OCI-LY7 (cell line): ENCODE measurements around the gene NKX2-2. TPM values are rescaled to one million over a fixed set of nuclear protein-coding genes. Genes with fewer than 3 reads are reported as not detected.

ENCODE experiments used
- BruUV-seq: library from RNA; stranded (reverse); fragments of 400-500 nt; replicated peaks from 2 replicates; lab custom pipeline; 2021; lab: Mats Ljungman, UMichigan
- CTCF ChIA-PET: fragments of 300-600 bp; sonication (Branson Sonifier 250); formaldehyde crosslinking; loops from one replicate; lab custom pipeline; 2022; ENCODE audit warnings: antibody characterized with exemption; ENCODE audit not compliant: unreplicated experiment; lab: Charles Lee
- POLR2A ChIA-PET: fragments of 300-600 bp; sonication (Branson Sonifier 250); formaldehyde crosslinking; loops from one replicate; lab custom pipeline; 2022; ENCODE audit warnings: antibody characterized with exemption; lab: Charles Lee
- DNase-seq: peaks from one replicate; pipeline ENCODE4 v3.0.0-alpha.2; 2015; ENCODE audit warnings: low spot score
- H2AFZ ChIP-seq: fragments of 200-600 bp; sonication (generic), shearing (Covaris generic); 2 replicates; pipeline ENCODE4 v1.6.1; 2014; ENCODE audit warnings: mild to moderate bottlenecking, antibody characterized with exemption, low read length, moderate library complexity
- H3K27ac ChIP-seq: fragments of 200-600 bp; sonication (generic); 2 replicates; pipeline ENCODE4 v1.5.1; 2014; ENCODE audit warnings: mixed run types, low read depth, mild to moderate bottlenecking, moderate library complexity, low read length, inconsistent platforms; ENCODE audit not compliant: poor library complexity, severe bottlenecking
- H3K36me3 ChIP-seq: fragments of 200-600 bp; sonication (generic); 2 replicates; pipeline ENCODE4 v1.6.1; 2014; ENCODE audit warnings: mild to moderate bottlenecking, antibody characterized with exemption, low read length, moderate library complexity, mixed read lengths; ENCODE audit not compliant: insufficient read depth
- H3K4me1 ChIP-seq: fragments of 200-600 bp; sonication (generic); 2 replicates; pipeline ENCODE4 v1.5.1; 2014; ENCODE audit warnings: mild to moderate bottlenecking, low read length; ENCODE audit not compliant: insufficient read depth, poor library complexity, severe bottlenecking
- H3K4me2 ChIP-seq: fragments of 200-600 bp; sonication (generic); 2 replicates; pipeline ENCODE4 v1.6.1; 2014; ENCODE audit warnings: mild to moderate bottlenecking, low read length
- H3K4me3 ChIP-seq: fragments of 200-600 bp; sonication (generic); 2 replicates; pipeline ENCODE4 v1.5.1; 2014; ENCODE audit warnings: mild to moderate bottlenecking, low read depth, low read length; ENCODE audit not compliant: poor library complexity, severe bottlenecking
- H3K79me2 ChIP-seq: fragments of 200-600 bp; sonication (generic); 2 replicates; pipeline ENCODE4 v1.6.1; 2016; ENCODE audit warnings: low read depth, mild to moderate bottlenecking, low read length, moderate library complexity, mixed read lengths; ENCODE audit not compliant: insufficient read depth
- H3K9me2 ChIP-seq: fragments of 200-600 bp; sonication (generic); 2 replicates; pipeline ENCODE4 v1.6.1; 2016; ENCODE audit warnings: mild to moderate bottlenecking, low read length, mixed read lengths; ENCODE audit not compliant: insufficient read depth
- H3K9me3 ChIP-seq: fragments of 200-600 bp; sonication (generic); 2 replicates; pipeline ENCODE4 v1.6.1; 2014; ENCODE audit warnings: mild to moderate bottlenecking, mixed run types, low read length, mixed read lengths
- H4K20me1 ChIP-seq: fragments of 200-600 bp; sonication (generic); 2 replicates; pipeline ENCODE4 v1.6.1; 2014; ENCODE audit warnings: mild to moderate bottlenecking, antibody characterized with exemption, low read length, moderate library complexity, mixed read lengths; ENCODE audit not compliant: insufficient read depth
- CTCF ChIP-seq: fragments of 200-600 bp; sonication (generic); conservative IDR thresholded peaks from 2 replicates; pipeline ENCODE4 v1.5.1; 2014; ENCODE audit warnings: mild to moderate bottlenecking, antibody characterized with exemption, low read length, moderate library complexity, mixed read lengths
- EZH2phosphoT487 ChIP-seq: fragments of 200-600 bp; sonication (generic); IDR thresholded peaks from 2 replicates; pipeline ENCODE4 v1.6.1; 2018; ENCODE audit warnings: low read depth, borderline replicate concordance, mild to moderate bottlenecking, mixed run types, antibody characterized with exemption, low read length, moderate library complexity, mixed read lengths
- intact Hi-C: fragments of 100-400 bp; cut with micrococcal nuclease; formaldehyde crosslinking; loops from one replicate; pipeline ENCODE4 v1.10.0; 2022; ENCODE audit not compliant: unreplicated experiment
- total RNA-seq, 2 experiments: library from RNA; depleted of rRNA in 1 of 2; stranded (reverse); fragments of >200 nt in 1 of 2; shearing (Covaris generic) in 1 of 2; gene quantifications; 2 replicates each; pipeline ENCODE4 v1.2.3, GENCODE V29; 2014 to 2022

NKX2-2 gene
- total RNA-seq, 2 experiments from 2014 or later: not detected

GRCh38 chr20:21508230-21509078 is 5.4 kb downstream of the NKX2-2 start:
- ChIA-PET CTCF (no interaction called here), POLR2A (no interaction called here)
- H4K20me1 ChIP-seq: no peaks in the 10 kb centered on the region
- no peak overlapping the region for H2AFZ ChIP-seq
- BruUV-seq: no TSS peak
- no peak overlapping the region for H3K4me2 ChIP-seq
- H3K9me2 ChIP-seq: no peaks in the 10 kb centered on the region
- no peak for DNase-seq
- no peak overlapping the region for H3K27ac ChIP-seq
- H3K36me3 ChIP-seq: no peaks in the 10 kb centered on the region
- no peak overlapping the region for H3K4me3 ChIP-seq
- TF ChIP-seq CTCF: no peak
- no peak for TF ChIP-seq EZH2phosphoT487
- H3K9me3 ChIP-seq: no peaks in the 10 kb centered on the region
- no peaks in the 10 kb centered on the region for H3K4me1 ChIP-seq
- intact Hi-C loops: loop anchor here (5.0 kb wide), 2 partner anchors 461 to 671 kb away; no protein-coding TSS in a partner anchor
- H3K79me2 ChIP-seq: no peaks in the 10 kb centered on the region

GRCh38 chr20:21507400-21508229 is 6.2 kb downstream of the NKX2-2 start:
- CTCF ChIA-PET: no interaction called here
- H3K4me3 ChIP-seq: no peak overlapping the region
- H3K9me2 ChIP-seq: no peaks in the 10 kb centered on the region
- POLR2A ChIA-PET: no interaction called here
- no peaks in the 10 kb centered on the region for H3K4me1 ChIP-seq
- no peaks in the 10 kb centered on the region for H3K79me2 ChIP-seq
- no peak overlapping the region for H2AFZ ChIP-seq
- H3K9me3 ChIP-seq: no peaks in the 10 kb centered on the region
- H3K27ac ChIP-seq: no peak overlapping the region
- intact Hi-C loops: loop anchor here (5.0 kb wide), 2 partner anchors 460 to 670 kb away; no protein-coding TSS in a partner anchor
- BruUV-seq: no TSS peak
- H3K4me2 ChIP-seq: no peak overlapping the region
- H3K36me3 ChIP-seq: no peaks in the 10 kb centered on the region
- DNase-seq: no peak
- TF ChIP-seq CTCF (no peak), EZH2phosphoT487 (no peak)
- H4K20me1 ChIP-seq: no peaks in the 10 kb centered on the region
